Measurements from ENCODE around the gene DGKG. TPM values are rescaled to one million over a fixed set of nuclear protein-coding genes. Genes with fewer than 3 reads are reported as not detected.

Gene DGKG
- total RNA-seq, 2 experiments from 2014 or later: not detected

DNA sequence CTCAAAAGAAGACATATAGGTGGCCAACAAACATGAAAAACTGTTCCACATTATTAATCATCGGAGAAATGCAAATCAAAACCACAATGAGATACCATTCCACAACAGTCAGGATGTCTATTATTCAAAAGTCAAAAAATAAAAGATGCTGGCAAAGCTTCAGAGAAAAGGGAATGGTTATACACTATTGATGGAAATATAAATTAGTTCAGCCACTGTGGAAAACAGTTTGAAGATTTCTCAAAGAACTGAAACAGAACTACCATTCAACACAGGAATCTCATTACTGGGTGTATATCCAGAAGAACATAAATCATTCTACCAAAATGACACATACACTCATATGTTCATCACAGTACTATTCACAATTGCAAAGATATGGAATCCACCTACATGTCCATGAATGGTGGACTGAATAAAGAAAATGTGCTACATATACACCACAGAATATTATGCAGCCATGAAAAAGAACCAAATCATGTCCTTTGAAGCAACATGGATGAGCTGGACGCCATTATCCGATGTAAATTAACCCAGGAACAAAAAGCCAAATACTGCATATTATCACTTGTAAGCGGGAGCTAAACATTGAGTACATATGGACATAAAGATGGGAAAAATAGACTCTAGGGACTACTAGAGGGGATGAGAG is 32.7 kb upstream of the DGKG start:
- Mint-ChIP-seq H3K9me3 (peaks cover 2% of the 10 kb centered on the region), H3K4me3 (no peak overlapping the region), H3K27ac (no peak overlapping the region), H3K4me1 (ENCODE audit: low read depth) (no peaks in the 10 kb centered on the region), H3K36me3 (ENCODE audit: low read depth) (no peaks in the 10 kb centered on the region), H3K27me3 (no peaks in the 10 kb centered on the region)
- ChIA-PET CTCF (no interaction called here), POLR2A (no interaction called here)
- no peaks in the 10 kb centered on the region for H3K27me3 ChIP-seq (ENCODE audit: control insufficient read depth in 1 of 2, insufficient read depth in 2 of 2, low read length in 2 of 2)
- no peaks in the 10 kb centered on the region for H3K4me1 ChIP-seq (ENCODE audit: insufficient read depth, low read length)
- no peak overlapping the region for H3K4me3 ChIP-seq (ENCODE audit: low read length)
- intact Hi-C loops (cut with DNase I, micrococcal nuclease): no loop called here
- TF ChIP-seq, protein P1, sequence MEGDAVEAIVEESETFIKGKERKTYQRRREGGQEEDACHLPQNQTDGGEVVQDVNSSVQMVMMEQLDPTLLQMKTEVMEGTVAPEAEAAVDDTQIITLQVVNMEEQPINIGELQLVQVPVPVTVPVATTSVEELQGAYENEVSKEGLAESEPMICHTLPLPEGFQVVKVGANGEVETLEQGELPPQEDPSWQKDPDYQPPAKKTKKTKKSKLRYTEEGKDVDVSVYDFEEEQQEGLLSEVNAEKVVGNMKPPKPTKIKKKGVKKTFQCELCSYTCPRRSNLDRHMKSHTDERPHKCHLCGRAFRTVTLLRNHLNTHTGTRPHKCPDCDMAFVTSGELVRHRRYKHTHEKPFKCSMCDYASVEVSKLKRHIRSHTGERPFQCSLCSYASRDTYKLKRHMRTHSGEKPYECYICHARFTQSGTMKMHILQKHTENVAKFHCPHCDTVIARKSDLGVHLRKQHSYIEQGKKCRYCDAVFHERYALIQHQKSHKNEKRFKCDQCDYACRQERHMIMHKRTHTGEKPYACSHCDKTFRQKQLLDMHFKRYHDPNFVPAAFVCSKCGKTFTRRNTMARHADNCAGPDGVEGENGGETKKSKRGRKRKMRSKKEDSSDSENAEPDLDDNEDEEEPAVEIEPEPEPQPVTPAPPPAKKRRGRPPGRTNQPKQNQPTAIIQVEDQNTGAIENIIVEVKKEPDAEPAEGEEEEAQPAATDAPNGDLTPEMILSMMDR (IDR thresholded peaks at IDR 0.05): no peak
- no peaks in the 10 kb centered on the region for H3K36me3 ChIP-seq (ENCODE audit: insufficient read depth, low read length)
- no peak for DNase-seq
- H3K9me3 ChIP-seq (ENCODE audit: control insufficient read depth in 1 of 2, insufficient read depth in 1 of 2, low read length in 2 of 2): no peaks in the 10 kb centered on the region
- no peak for ATAC-seq (ENCODE audit: poor library complexity)
- H3K27ac ChIP-seq (ENCODE audit: low read depth in 1 of 2, low read length in 2 of 2): no peak overlapping the region

DNA sequence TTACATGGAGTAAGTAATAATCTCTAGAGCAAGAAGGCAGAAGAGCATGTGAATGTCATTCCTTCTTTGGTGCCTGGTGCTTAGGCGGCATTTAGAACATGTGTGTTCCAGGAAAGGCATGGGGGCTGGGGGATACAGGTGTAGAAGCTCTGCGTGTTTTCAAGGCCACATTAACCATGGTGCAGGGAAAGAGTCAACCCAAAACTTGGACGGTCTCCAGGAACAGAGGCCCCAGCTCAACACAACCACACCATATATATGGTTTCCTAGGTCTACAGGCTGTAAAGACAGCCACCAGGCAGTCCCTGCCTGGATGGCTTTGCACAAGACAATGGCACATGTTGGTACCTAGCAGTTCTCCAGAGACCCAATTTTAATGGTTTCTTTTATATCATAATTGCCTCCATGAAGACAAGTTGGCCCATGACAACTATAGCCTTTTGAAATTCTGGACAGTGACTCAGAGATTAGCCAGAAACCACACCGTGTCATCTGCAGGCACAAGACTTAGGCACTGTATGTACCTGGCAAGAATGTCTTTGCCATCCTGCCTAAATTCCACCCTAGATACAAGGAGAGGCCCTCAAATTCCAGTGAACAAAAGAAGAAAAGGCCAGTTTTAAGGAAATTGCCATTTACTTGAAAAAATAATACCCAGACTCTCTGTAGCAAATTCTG is 25.0 kb upstream of the DGKG start:
- TF ChIP-seq, protein P1 (IDR thresholded peaks at IDR 0.05): no peak
- Mint-ChIP-seq H3K9me3 (no peaks in the 10 kb centered on the region), H3K27me3 (no peaks in the 10 kb centered on the region), H3K4me3 (no peak overlapping the region), H3K4me1 (ENCODE audit: low read depth) (no peaks in the 10 kb centered on the region), H3K27ac (no peak overlapping the region), H3K36me3 (ENCODE audit: low read depth) (no peaks in the 10 kb centered on the region)
- DNase-seq (no peak), ATAC-seq (ENCODE audit: poor library complexity) (no peak)
- POLR2A ChIA-PET: no interaction called here
- Histone ChIP-seq H3K27me3 (ENCODE audit: control insufficient read depth in 1 of 2, insufficient read depth in 2 of 2, low read length in 2 of 2) (peaks cover 0 to 4% of the 10 kb centered on the region in 2 experiments), H3K36me3 (ENCODE audit: insufficient read depth, low read length) (no peaks in the 10 kb centered on the region), H3K27ac (ENCODE audit: low read depth in 1 of 2, low read length in 2 of 2) (no peak overlapping the region), H3K9me3 (ENCODE audit: control insufficient read depth in 1 of 2, insufficient read depth in 1 of 2, low read length in 2 of 2) (no peaks in the 10 kb centered on the region), H3K4me1 (ENCODE audit: insufficient read depth, low read length) (no peaks in the 10 kb centered on the region), H3K4me3 (ENCODE audit: low read length) (no peak overlapping the region)
- intact Hi-C loops (cut with DNase I, micrococcal nuclease): no loop called here
- CTCF ChIA-PET: no interaction called here

DNA sequence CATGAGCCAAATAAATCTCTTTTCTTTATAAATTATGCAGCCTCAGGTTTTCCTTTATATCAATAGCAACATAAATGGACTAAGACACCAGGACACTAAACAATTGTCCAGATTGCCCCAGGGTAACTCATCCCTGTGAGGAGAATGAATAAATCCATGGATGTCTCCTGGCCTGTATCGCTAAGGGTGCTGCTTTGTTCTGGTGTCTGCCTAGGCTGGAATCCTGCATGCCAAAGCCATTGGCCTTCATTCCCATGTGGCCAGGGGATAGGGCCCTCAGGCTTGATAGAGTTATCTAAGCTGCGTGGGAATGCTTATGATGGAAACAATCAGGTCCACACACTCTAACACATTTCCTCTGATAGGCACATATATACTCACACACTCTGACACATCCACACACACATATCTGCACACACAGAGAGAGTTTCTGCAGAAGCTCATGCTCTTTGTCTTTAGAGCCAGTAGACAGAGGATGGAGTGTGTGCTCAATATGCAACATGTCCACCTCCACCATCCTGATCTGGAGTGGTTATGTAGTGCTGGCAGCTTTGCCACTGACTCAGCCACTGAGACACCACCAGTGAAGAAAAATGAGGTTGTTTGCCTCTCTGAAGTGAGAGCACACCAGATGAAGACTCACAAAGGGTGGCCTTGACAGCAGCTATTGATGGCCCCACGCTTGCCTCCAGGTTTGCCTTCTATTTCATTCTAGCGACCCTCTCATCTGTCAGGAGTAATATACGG is 24.0 kb upstream of the DGKG start:
- no peaks in the 10 kb centered on the region for H3K4me1 ChIP-seq (ENCODE audit: insufficient read depth, low read length)
- Mint-ChIP-seq H3K4me1 (ENCODE audit: low read depth) (no peaks in the 10 kb centered on the region), H3K36me3 (ENCODE audit: low read depth) (no peaks in the 10 kb centered on the region), H3K27me3 (no peaks in the 10 kb centered on the region), H3K9me3 (no peaks in the 10 kb centered on the region), H3K27ac (no peak overlapping the region), H3K4me3 (no peak overlapping the region)
- no peak for ATAC-seq (ENCODE audit: poor library complexity)
- DNase-seq: no peak
- intact Hi-C loops (cut with DNase I, micrococcal nuclease): no loop called here
- ChIA-PET POLR2A (no interaction called here), CTCF (no interaction called here)
- H3K27ac ChIP-seq (ENCODE audit: low read depth in 1 of 2, low read length in 2 of 2): no peak overlapping the region
- H3K9me3 ChIP-seq (ENCODE audit: control insufficient read depth in 1 of 2, insufficient read depth in 1 of 2, low read length in 2 of 2): no peaks in the 10 kb centered on the region
- TF ChIP-seq, protein P1 (IDR thresholded peaks at IDR 0.05): no peak
- H3K4me3 ChIP-seq (ENCODE audit: low read length): no peak overlapping the region
- no peaks in the 10 kb centered on the region for H3K36me3 ChIP-seq (ENCODE audit: insufficient read depth, low read length)
- peaks cover 0 to 4% of the 10 kb centered on the region in 2 experiments for H3K27me3 ChIP-seq (ENCODE audit: control insufficient read depth in 1 of 2, insufficient read depth in 2 of 2, low read length in 2 of 2)
